Pancreas (tissue), 10 donors: ENCODE measurements around the gene ACOT11. TPM values are rescaled to one million over a fixed set of nuclear protein-coding genes. Genes with fewer than 3 reads are reported as not detected.

Source experiments
- ATAC-seq, 4 donors: fragments of 200-7000 bp; cut with Tn5 transposase; one replicate each; pipeline versions ENCODE4 v1.8.0 to v1.9.1; 2020; ENCODE audit warnings: mild to moderate bottlenecking in 4 of 4, moderate library complexity in 4 of 4
- DNase-seq, 6 donors: peaks; one replicate each; pipeline ENCODE4 v3.0.0-alpha.2; 2020
- FAIRE-seq: peaks from 2 replicates; lab custom pipeline; 2012; peaks lifted over from hg19 to GRCh38; lab: Jason Lieb, UNC
- H3K27ac ChIP-seq, 4 donors: fragments of 200-600 bp; sonication (generic); 1 replicate in 3 of 4; 2 replicates in 1 of 4; pipeline versions ENCODE4 v1.5.0 to v1.8.0; 2020
- H3K27me3 ChIP-seq, 4 donors: fragments of 200-600 bp; one replicate each; pipeline ENCODE4 v1.8.0; 2021
- H3K36me3 ChIP-seq, 3 donors: fragments of 200-600 bp; sonication (generic) in 1 of 3; one replicate each; pipeline versions ENCODE4 v1.5.0 to v1.8.0; 2020 to 2021
- H3K4me1 ChIP-seq, 3 donors: fragments of 200-600 bp; one replicate each; pipeline ENCODE4 v1.8.0; 2021
- H3K4me3 ChIP-seq, 4 donors: fragments of 200-600 bp; sonication (generic) in 2 of 4; one replicate each; pipeline versions ENCODE4 v1.5.0 to v1.8.0; 2020 to 2021
- H3K9me3 ChIP-seq, 4 donors: fragments of 200-600 bp; one replicate each; pipeline ENCODE4 v1.8.0; 2021
- WGBS, 2 donors: extraction: QIAGEN DNeasy Blood & Tissue Kit; methylation state at CpG; one replicate each; pipeline ENCODE4 v1.1.7; 2013; 5-methylcytosine and 5-hydroxymethylcytosine counted together
- intact Hi-C, 3 donors: fragments of 100-400 bp; cut with DNase I; formaldehyde crosslinking; loops; one replicate each; pipeline versions ENCODE4 v1.11.1 to v1.14.2; 2022
- polyA plus RNA-seq, 2 donors: library from polyadenylated mRNA; stranded (reverse); fragments of 200-250 nt; gene quantifications; one replicate each; pipeline ENCODE4 v1.2.3, GENCODE V29; 2013
- total RNA-seq, 6 donors: library from RNA; stranded (reverse); fragmentation: NEBNext Ultra II Directional in 4 of 6; extraction: Animal tissue kit (Norgen Biotek cat#: 25700) in 4 of 6; gene quantifications; one replicate each; pipeline versions ENCODE4 v1.2.1 to v1.2.4, GENCODE V29; 2021 to 2023
- TF ChIP-seq, protein P1 (sequence below), 4 donors: fragments of 200-600 bp; sonication (generic) in 3 of 4; IDR thresholded peaks; one replicate each; pipeline versions ENCODE4 v1.5.0 to v1.8.0; 2021; ENCODE audit warnings: antibody characterized with exemption in 4 of 4
- donor health status: healthy with polysubstance abuse.
- donor health status: DM: no; HTN: no; CAD: no; lungs with moderate emphysema.
- donor health status: DM: no; HTN: no; CAD: no.
- donor health status: control.
- donor health status: control.
- donor health status: Bipolar disorder and iron deficiency.
- donor health status: DM: yes; HTN: yes; CAD: no.
- donor health status: DM: no; HTN: no; CAD: no.
- donor health status: DM: no; HTN: no; CAD: no.
- donor health status: DM: yes; HTN: yes; CAD: no.

The ACOT11 gene
- total and polyA plus RNA-seq, 8 donors, result 2.6 to 6.7 (median 3.1) TPM

DNA sequence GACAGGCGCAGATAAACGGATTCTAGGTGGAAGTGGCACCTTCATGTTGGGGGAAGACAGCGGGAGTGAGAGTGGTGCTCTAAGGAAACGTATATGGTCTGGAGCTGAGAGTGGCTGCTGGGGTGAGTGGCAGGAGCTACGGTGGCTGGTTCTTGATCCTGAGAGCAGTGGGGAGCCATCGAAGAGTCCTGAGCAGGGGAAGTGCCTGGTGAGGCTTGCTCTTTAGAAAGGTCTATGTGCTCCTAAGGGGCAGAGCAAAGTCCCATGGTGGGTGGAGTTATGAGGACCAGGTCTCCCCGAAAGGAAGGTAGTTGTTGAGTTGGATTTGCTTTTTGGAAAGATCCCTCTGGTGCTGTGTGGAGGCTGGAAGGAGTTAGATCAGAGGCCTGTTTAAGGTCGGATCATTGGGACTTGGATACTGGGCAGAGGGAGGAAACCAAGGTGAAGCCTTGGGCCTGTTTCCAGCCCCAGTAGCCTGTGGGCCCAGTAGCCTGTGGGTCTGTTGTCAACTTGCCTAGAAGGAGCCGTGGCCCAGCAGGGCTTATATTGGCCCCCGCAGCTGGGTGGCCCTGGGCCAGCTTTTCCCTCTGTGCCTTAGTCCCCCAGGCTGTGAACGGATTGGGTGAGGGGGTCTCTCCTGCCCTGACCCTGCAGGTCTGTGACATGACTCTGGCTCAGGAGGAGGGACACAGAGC lies 33.0 kb downstream of the ACOT11 start:
- TF ChIP-seq, protein P1, sequence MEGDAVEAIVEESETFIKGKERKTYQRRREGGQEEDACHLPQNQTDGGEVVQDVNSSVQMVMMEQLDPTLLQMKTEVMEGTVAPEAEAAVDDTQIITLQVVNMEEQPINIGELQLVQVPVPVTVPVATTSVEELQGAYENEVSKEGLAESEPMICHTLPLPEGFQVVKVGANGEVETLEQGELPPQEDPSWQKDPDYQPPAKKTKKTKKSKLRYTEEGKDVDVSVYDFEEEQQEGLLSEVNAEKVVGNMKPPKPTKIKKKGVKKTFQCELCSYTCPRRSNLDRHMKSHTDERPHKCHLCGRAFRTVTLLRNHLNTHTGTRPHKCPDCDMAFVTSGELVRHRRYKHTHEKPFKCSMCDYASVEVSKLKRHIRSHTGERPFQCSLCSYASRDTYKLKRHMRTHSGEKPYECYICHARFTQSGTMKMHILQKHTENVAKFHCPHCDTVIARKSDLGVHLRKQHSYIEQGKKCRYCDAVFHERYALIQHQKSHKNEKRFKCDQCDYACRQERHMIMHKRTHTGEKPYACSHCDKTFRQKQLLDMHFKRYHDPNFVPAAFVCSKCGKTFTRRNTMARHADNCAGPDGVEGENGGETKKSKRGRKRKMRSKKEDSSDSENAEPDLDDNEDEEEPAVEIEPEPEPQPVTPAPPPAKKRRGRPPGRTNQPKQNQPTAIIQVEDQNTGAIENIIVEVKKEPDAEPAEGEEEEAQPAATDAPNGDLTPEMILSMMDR (IDR thresholded peaks at IDR 0.05), result no peak
- Histone ChIP-seq H3K27ac (peak overlapping the region; percentile 77 to 92 (median 90)), H3K27me3 (no peaks in the 10 kb centered on the region), H3K36me3 (no peaks in the 10 kb centered on the region), H3K4me3 (no peak overlapping the region), H3K9me3 (no peaks in the 10 kb centered on the region), H3K4me1 (peaks cover 6 to 24% (median 11%) of the 10 kb centered on the region in 3 donors)
- DNase-seq, result no peak
- WGBS, 2 donors, result 59 to 76% methylated on average over 11 of the region's 11 CpGs
- intact Hi-C loops, result no loop called here
- ATAC-seq, result peak; percentile 3 to 40 (median 26)
- FAIRE-seq, result no peak

DNA sequence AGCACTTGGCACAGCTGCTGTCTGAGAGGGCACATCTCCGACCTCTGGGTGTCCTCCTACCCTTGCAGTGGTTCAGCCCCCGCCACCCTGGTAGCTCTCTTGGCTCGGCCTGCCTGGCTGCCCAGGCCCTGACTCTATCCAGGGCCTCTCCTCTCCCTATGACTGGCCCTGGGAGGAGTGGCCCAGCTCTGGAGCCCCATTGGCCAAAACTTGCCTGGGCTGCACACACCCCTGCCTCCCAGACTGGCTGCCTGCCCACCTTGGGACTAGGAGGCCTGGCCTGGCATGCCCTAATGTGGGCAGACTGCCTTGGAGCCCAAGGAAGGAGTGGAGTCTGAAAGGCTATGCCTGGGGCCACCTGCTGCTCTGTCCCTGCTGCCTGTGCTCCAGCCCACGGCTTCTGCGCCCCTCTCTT lies 33.6 kb downstream of the ACOT11 start:
- 12 to 14% methylated on average over 5 of the region's 5 CpGs for WGBS, 2 donors
- TF ChIP-seq, protein P1 (IDR thresholded peaks at IDR 0.05), result no peak
- peak; percentile 43 for FAIRE-seq
- Histone ChIP-seq H3K9me3 (no peaks in the 10 kb centered on the region), H3K36me3 (no peaks in the 10 kb centered on the region), H3K27ac (peak overlapping the region; percentile 77 to 92 (median 90)), H3K27me3 (no peaks in the 10 kb centered on the region), H3K4me1 (peaks cover 6 to 24% (median 11%) of the 10 kb centered on the region in 3 donors), H3K4me3 (no peak overlapping the region)
- peak; percentile 91 to 100 (median 99) for DNase-seq
- ATAC-seq, result peak; percentile 95 to 98 (median 96)
- intact Hi-C loops, result no loop called here

DNA sequence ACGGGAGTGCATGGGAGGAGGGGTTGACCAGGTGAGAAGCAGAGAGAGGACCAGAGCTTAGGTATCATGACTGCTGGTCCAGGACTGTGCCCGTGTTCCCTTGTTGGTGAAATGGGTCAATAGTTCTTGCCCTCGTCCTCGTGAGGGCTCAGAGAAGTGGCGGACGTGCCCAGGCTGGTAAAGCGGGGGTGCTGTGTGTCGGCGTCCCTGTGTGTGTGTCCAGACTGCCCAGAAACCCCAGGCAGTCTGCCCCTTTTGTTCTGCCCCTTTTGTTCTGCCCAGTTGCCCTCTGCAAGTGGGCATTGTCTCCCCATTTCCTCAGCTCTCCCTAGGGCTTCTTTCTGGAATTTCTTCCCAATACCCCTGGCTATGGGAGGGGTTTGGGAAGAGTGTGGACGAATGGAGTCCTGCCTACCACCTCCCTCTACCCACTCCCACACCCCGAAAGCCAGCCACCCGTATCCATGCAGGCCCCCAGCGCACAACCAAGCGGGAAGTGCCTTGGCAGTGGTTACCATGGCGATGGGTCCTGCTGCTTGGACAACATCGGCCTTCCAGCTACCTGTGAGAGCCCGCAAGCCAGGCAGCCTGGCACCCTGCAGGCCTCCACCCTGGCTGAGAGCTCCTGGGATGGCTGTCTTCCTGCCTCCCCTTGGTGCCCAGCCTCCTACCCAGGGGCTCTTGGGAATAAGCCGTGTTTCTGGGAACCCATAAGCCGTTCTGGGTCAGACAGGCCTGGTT lies 34.7 kb downstream of the ACOT11 start:
- peak in 2 of 4 donors; percentile 16 to 31 for ATAC-seq
- Histone ChIP-seq H3K4me1 (peaks cover 6 to 18% (median 11%) of the 10 kb centered on the region in 3 donors), H3K27ac (peak overlapping the region in 2 of 4 donors; percentile 92), H3K36me3 (no peaks in the 10 kb centered on the region), H3K9me3 (no peaks in the 10 kb centered on the region), H3K27me3 (no peaks in the 10 kb centered on the region), H3K4me3 (no peak overlapping the region)
- intact Hi-C loops, result no loop called here
- no peak for FAIRE-seq
- DNase-seq, result peak in 3 of 6 donors; percentile 26 to 78 (median 28)
- TF ChIP-seq, protein P1 (IDR thresholded peaks at IDR 0.05), result no peak
- WGBS, 2 donors, result 87 to 88% methylated on average over 19 of the region's 19 CpGs

DNA sequence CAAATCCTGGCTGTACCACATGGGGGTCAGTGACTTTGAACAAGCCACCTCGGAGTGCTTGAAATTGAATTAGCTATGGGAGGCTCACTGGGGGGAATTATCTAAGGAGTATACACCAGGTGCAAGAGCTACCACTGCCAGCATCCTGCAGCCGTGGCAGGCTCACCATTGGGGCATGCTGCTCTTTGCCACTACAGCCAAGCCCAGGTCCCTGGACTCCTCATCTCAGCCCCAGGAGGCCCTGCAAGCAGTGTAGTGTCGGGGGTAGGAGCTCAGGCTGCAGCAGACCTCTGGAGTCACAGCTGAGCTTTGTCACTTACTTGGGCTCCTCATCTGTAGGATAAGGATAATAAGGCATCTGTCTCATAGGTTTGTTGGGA lies 35.3 kb downstream of the ACOT11 start:
- no peak overlapping the region for H3K4me3 ChIP-seq
- TF ChIP-seq, protein P1 (IDR thresholded peaks at IDR 0.05), result no peak
- H3K4me1 ChIP-seq, result peaks cover 6 to 15% (median 11%) of the 10 kb centered on the region in 3 donors
- no peak for FAIRE-seq
- H3K9me3 ChIP-seq, result no peaks in the 10 kb centered on the region
- ATAC-seq, result no peak
- H3K27me3 ChIP-seq, result no peaks in the 10 kb centered on the region
- H3K27ac ChIP-seq, result no peak overlapping the region
- no peak for DNase-seq
- no peaks in the 10 kb centered on the region for H3K36me3 ChIP-seq
- 90 to 93% methylated on average over 3 of the region's 3 CpGs for WGBS, 2 donors
- intact Hi-C loops, result no loop called here
